HUES48 (cell line): Measurements from ENCODE around the gene GCGR.
"Not testable (repeated sequence)": the region's sequence is repeated elsewhere in the genome, so short reads cannot be mapped to it uniquely, and the experiment has no call there.

ENCODE experiments used
- H3K27ac ChIP-seq: one replicate; pipeline ENCODE4 v1.7.0; 2013; ENCODE audit warnings: low read depth, low read length, inconsistent platforms
- H3K27me3 ChIP-seq: 2 replicates; pipeline ENCODE4 v1.6.1; 2013; ENCODE audit warnings: mild to moderate bottlenecking, low read length; ENCODE audit not compliant: control insufficient read depth, insufficient read depth
- H3K36me3 ChIP-seq: 2 replicates; pipeline ENCODE4 v1.6.1; 2013; ENCODE audit warnings: low read length; ENCODE audit not compliant: control insufficient read depth, insufficient read depth
- H3K4me1 ChIP-seq: 2 replicates; pipeline ENCODE4 v1.6.1; 2013; ENCODE audit warnings: mild to moderate bottlenecking, low read length; ENCODE audit not compliant: control insufficient read depth, insufficient read depth
- H3K4me3 ChIP-seq: 2 replicates; pipeline ENCODE4 v1.5.1; 2013; ENCODE audit warnings: mild to moderate bottlenecking, low read depth, low read length
- H3K9ac ChIP-seq: 2 replicates; pipeline ENCODE4 v1.6.1; 2013; ENCODE audit warnings: mild to moderate bottlenecking, low read depth, low read length, moderate library complexity
- H3K9me3 ChIP-seq: 2 replicates; pipeline ENCODE4 v1.6.1; 2013; ENCODE audit warnings: low read length; ENCODE audit not compliant: control insufficient read depth, insufficient read depth

The GCGR gene

DNA sequence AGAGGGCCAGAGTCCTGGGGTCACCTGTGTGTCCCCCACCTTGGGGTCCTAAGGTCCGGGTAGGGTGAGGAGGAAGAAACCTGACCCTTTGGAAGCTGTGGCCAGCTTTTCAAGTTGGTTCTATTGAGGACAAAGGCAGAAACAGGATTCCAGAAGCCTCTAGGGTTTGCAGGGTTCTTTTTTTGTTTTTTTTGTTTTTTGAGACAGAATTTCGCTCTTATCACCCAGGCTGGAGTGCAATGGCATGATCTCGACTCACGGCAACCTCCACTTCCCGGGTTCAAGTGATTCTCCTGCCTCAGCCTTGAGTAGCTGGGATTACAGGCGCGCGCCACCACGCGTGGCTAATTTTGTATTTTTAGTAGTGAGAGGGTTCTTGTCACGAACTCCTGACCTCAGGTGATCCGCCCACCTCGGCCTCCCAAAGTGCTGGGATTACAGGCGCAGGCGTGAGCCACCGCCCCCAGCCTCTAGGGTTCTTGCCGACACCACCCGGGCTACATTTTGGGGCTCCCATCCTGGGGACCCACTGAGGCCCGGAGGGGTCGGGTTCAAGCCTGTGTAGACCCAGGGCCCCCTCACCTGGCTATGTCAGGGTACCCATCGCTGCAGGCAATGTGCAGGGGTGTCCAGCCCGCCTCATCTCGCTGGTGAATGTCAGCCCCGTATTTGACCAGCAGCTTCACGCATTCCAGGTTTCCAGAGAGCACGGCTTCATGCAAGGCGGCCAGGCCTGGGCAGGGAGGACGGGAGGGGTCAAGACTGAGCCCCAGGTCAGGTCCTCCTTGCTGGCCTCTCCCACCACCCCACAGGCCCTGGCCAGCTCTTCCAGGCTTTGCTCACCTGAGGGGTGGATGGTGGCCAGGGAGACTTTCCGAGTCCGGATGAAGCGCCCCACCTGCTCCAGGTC, 30.2 kb downstream of the GCGR start:
- peaks cover 8% of the 10 kb centered on the region for H3K4me1 ChIP-seq
- H3K9me3 ChIP-seq = no peaks in the 10 kb centered on the region
- H3K9ac ChIP-seq = peak overlapping the region; percentile 94
- peak overlapping the region; percentile 94 for H3K27ac ChIP-seq
- H3K36me3 ChIP-seq = no peaks in the 10 kb centered on the region
- peak overlapping the region; percentile 90 for H3K4me3 ChIP-seq
- no peaks in the 10 kb centered on the region for H3K27me3 ChIP-seq

DNA sequence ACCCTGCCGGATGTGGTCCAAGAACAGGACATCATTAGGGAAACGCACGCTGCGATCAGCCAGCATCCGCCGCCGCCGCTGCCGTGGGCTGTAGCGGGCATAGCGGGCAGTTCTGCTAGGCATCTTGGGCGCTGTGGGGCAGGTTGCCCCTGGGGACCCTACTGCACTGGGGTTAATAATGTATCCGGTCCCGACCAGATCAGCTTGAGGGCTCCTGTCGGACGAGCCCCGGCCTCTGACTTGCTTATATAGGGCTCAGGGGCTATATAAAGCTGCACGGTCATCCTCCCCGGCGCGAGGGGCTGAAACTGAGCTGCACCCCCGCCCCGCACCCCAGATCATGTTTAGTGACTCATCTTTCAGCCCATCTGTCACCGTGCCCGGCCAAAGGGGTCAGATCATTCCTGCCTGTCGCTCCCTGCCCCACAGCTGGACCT, 30.9 kb downstream of the GCGR start, which contains the start of gene PPP1R27:
Gene PPP1R27, minus strand, starts transcription at position 220 of the 437 bp plus-strand sequence. Its CDS starts 97 bp downstream, at position 123.
- H3K36me3 ChIP-seq = no peaks in the 10 kb centered on the region
- H3K27ac ChIP-seq = peak within 1 kb of the TSS; percentile 94
- H3K27me3 ChIP-seq = no peaks in the 10 kb centered on the region
- peak within 1 kb of the TSS; percentile 90 for H3K4me3 ChIP-seq
- H3K9me3 ChIP-seq = no peaks in the 10 kb centered on the region
- H3K9ac ChIP-seq = peak within 1 kb of the TSS; percentile 94
- H3K4me1 ChIP-seq = peaks cover 8% of the 10 kb centered on the region

DNA sequence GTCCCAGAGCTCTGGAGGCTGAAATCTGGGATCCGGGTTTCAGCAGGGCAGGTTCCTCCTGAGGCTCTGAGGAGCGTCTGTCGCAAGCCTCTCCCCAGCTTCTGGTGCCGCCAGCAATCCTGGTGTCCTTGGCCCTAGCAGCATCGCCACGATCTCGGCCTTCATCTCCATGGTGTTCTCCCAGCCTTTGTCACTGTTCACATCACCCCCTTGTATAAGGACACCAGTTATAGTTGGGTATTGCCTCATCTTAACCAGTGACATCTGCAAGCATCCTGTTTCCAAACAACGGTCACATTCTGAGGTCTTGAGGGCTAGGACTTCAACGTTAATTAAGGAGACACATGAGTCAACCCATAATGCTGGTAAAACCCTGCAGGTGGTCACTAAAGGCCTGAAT, 33.7 kb downstream of the GCGR start:
- no peak overlapping the region for H3K9ac ChIP-seq
- no peaks in the 10 kb centered on the region for H3K9me3 ChIP-seq
- H3K27ac ChIP-seq = no peak overlapping the region
- H3K27me3 ChIP-seq = no peaks in the 10 kb centered on the region
- H3K4me1 ChIP-seq = no peaks in the 10 kb centered on the region
- no peaks in the 10 kb centered on the region; the same call in 1 of the 2 replicates for H3K36me3 ChIP-seq
- H3K4me3 ChIP-seq = no peak overlapping the region

DNA sequence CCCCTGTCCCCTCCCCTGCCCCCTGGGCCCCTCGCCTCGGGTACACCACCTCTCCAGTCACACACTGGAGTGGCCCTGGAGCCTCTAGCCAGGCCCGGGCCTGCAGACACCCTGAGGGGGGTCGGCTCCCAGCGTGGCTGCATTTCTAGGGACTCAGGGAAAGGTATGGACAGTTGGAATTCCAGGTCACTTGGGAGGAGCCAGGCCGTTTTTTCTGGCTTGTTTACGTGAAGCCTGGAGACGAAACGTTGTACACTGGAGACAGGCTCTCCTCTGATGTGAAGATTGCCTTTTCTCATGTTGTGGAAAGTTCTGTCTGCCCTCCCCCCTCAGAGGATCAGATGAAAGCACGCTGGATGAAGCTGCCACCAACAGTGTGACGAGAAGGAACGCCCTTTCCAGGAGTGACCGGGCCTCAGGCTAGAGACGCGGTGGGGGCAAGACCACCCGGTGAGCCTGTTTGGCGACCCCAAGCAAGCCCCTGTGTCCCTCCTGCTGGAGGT, 34.9 kb downstream of the GCGR start:
- no peak overlapping the region for H3K4me3 ChIP-seq
- H3K27ac ChIP-seq = no peak overlapping the region
- no peak overlapping the region for H3K9ac ChIP-seq
- no peaks in the 10 kb centered on the region for H3K9me3 ChIP-seq
- peaks cover 10% of the 10 kb centered on the region for H3K36me3 ChIP-seq
- no peaks in the 10 kb centered on the region for H3K4me1 ChIP-seq
- H3K27me3 ChIP-seq = no peaks in the 10 kb centered on the region

DNA sequence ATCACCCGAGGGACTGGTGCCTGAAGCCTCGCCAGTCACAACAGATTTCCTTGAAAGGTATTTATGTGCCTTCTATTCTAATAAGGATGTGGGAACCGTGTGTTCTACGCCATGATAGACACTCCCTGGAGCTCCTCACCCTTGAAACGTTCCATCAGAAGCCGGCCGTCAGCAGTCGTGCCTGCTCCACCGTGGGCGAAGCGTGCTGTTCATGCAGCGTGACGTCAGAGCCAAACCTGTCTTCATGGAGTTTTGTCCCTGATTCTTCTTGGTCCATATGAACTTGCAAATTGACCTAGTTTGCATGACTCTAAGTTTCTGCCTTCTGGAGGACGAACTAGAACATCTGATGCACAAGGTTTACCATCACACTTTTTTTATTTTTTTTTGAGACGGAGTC, 35.4 kb downstream of the GCGR start:
- Histone ChIP-seq H3K4me1 (no peaks in the 10 kb centered on the region), H3K27ac (no peak overlapping the region), H3K9me3 (no peaks in the 10 kb centered on the region), H3K9ac (no peak overlapping the region), H3K36me3 (peaks cover 15% of the 10 kb centered on the region), H3K4me3 (no peak overlapping the region), H3K27me3 (no peaks in the 10 kb centered on the region)

DNA sequence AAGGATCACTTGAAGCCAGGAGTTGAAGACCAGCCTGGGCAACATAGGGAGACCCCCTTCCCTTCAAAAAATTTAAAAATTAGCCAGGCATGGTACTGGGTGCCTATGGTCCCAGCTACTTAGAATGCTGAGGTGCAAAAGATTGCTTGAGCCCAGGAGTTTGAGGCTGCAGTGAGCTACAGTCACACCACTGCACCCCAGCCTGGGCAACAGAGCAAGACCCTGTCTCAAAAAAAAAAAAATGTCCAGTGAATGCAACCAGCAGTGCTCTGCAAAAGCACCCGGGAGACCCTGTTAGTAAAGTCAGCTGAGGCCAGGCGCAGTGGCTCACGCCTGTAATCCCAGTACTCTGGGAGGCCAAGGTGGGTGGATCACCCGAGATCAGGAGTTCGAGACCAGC, 36.1 kb downstream of the GCGR start:
- H3K9ac ChIP-seq, H3K27me3 ChIP-seq, H3K27ac ChIP-seq, H3K9me3 ChIP-seq, H3K4me3 ChIP-seq, H3K4me1 ChIP-seq: not testable (repeated sequence)
- peaks cover 22% of the 10 kb centered on the region for H3K36me3 ChIP-seq

DNA sequence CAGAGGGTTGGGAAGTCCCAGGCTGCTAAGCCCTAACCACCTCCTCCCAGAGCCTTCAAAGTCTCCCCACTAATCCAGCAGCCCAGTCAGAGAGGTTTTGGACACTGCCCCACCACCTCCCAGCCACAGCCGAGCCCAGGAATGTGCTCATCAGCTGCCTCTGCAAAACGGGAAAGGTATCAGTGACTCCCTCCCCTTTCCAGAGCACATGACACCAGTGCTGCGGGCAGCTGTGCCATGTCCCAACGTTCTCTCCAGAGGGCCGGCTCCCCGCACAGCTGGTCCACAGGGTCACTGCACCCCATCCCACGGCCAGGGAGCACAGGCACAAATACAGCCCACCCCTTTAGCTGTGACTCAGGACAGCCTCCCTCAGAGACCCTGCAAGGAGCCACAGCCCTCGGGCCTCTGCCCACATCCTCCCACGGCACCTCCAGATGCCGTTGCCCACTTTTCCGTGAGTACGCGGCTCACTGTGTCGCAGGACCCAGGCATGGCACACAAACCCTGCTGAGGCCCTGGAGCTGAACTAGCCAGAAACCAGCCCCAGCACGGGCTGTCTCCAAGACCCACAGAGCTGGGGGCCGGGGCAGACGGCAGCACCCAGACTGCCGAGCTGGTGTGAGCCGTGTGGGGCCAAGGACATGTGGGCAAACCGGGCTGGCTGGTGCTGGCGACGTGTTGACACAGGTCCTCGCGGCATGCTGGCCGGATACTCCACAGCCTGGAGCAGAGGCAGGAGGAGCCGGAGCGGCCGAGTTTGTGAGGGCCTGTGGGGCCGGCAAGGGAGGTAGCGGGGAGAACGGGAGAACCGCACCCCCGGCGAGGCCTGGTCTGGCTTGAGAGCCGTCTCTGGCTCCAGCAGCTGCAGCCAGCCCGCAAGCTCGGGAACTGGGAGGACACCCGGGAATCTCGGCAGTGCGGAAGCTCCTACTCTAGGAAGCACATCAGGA, 37.2 kb downstream of the GCGR start:
- Histone ChIP-seq H3K27me3 (no peaks in the 10 kb centered on the region), H3K9me3 (no peaks in the 10 kb centered on the region), H3K27ac (peak overlapping the region; percentile 47), H3K9ac (no peak overlapping the region), H3K36me3 (peaks cover 33% of the 10 kb centered on the region), H3K4me3 (no peak overlapping the region), H3K4me1 (no peaks in the 10 kb centered on the region)

DNA sequence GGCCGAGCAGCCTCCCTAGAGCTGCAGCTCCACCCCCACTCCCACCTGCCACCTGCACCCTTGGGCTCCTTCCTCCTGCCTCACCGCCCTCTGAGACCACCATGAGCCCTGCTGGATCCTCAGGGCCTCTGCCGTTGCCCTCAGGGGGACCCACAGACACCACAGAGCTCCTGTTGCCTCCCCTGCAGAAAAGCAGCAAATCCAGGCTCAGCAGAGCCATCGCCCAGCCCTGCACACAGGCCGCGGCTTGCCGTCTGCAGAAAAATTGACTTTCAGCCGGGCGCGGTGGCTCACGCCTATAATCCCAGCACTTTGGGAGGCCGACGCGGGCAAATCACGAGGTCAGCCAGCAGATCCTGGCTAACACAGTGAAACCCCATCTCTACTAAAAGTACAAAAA, 37.9 kb downstream of the GCGR start:
- no peak overlapping the region for H3K27ac ChIP-seq
- H3K36me3 ChIP-seq = peaks cover 40% of the 10 kb centered on the region
- H3K27me3 ChIP-seq = no peaks in the 10 kb centered on the region
- no peak overlapping the region for H3K9ac ChIP-seq
- no peaks in the 10 kb centered on the region for H3K9me3 ChIP-seq
- H3K4me1 ChIP-seq = no peaks in the 10 kb centered on the region
- H3K4me3 ChIP-seq = no peak overlapping the region

DNA sequence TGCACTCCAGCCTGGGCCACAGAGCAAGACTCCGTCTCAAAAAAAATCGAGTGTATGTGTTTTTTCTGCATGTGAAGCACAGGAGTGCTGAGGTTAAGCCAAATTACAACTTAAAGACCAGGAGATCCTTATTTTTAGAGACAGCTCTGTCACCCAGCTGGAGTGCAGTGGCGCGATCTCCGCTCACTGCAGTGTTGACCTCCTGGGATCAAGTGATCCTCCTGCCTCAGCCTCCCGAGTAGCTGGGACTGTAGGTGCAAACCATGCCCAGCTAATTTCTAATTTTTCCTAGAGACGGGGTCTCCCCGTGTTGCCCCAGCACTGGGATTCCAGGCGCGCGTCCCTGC, 38.4 kb downstream of the GCGR start:
- Histone ChIP-seq H3K9ac (no peak overlapping the region), H3K4me3 (no peak overlapping the region), H3K9me3 (no peaks in the 10 kb centered on the region), H3K27me3 (no peaks in the 10 kb centered on the region), H3K4me1 (no peaks in the 10 kb centered on the region), H3K36me3 (peaks cover 45% of the 10 kb centered on the region), H3K27ac (no peak overlapping the region)

DNA sequence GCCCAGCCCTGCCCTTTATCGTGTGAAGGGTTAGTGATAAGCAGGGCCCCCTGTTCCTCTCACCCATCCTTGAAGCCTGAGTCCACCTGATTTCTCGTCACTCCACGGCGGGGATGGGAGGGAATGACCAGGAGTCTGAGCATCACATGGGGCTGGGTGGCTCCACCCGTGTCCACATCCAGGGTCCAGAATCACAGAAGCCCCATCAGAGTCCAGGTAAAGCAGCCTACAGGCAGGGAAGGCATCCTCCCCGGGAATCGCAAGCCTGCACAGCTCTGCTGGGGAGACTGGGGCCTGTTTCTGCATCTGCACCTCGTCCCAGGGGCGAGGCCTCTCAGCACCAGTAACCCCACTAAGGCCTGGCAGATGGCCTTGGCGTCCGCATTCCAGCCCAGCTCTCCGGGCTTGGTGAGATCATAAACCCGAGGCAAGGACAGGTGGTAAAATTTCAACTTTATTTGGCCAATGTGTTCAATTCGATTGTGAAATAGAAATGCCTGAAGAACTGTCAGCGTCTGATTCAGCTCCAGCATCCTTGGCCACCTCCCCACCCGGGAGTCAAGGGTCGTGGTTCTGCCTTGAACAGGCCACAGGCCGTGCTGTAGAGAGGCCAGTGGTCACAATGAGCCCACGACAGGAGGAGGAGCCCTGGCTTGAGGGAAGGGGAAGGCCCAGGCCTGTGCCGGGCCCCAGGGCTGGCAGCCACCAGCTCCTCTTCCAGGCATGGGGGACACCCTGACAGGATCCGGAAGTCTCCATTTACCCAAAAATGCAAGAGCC, 39.0 kb downstream of the GCGR start:
- Histone ChIP-seq H3K4me1 (no peaks in the 10 kb centered on the region), H3K36me3 (peaks cover 49% of the 10 kb centered on the region), H3K27me3 (no peaks in the 10 kb centered on the region), H3K9me3 (no peaks in the 10 kb centered on the region), H3K9ac (no peak overlapping the region), H3K4me3 (no peak overlapping the region), H3K27ac (no peak overlapping the region)
